Stimulated activated CD8-positive, alpha-beta memory T cell treated with anti-CD3 and anti-CD28 coated beads, Interleukin-4, amount 100 ng/mL, for 48 hours (primary cell): Measurements from ENCODE around the gene CEP76.
"Not testable (repeated sequence)": the region's sequence is repeated elsewhere in the genome, so short reads cannot be mapped to it uniquely, and the experiment has no call there.

Source experiments
- DNase-seq: peaks from one replicate; pipeline ENCODE4 v3.0.0-alpha.2; 2020

Gene CEP76

DNA sequence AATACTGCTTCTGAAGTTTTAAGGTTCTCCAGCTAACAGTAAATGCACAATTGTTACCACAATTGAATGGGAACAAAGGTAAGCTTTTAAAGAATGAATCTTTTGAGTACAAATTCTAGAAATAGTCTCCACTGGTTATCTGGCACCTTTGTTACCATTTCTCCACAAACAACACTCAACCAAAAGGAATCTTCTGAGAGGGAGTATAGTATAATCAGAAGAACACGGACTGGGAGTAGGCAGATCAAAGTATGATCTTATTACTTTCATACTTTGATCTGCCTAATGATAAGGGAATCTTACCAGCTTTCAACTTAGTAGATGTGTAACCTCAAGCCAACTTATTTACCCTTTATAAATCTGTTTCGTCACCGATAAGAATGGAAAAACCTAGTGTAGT is 1.4 kb downstream of the CEP76 start:
- no peak for DNase-seq

DNA sequence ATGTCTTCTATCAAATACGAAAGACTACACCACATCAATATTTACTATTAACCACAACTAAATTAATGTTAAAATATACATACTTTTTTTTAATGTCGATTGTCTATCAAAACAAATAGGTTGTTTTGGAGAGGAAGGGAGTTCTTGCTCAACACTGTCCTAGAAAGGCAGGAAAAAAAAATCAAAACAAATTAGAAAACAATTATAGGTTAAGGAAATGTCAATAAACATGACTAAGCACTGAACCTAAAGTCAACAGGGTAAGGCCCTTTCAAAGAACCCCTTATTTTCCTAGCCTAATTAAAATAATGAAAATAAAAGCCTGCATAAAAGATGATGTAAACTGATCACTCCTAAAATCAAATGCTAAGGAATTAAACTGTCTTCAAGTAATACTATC is 2.8 kb downstream of the CEP76 start:
- no peak for DNase-seq

DNA sequence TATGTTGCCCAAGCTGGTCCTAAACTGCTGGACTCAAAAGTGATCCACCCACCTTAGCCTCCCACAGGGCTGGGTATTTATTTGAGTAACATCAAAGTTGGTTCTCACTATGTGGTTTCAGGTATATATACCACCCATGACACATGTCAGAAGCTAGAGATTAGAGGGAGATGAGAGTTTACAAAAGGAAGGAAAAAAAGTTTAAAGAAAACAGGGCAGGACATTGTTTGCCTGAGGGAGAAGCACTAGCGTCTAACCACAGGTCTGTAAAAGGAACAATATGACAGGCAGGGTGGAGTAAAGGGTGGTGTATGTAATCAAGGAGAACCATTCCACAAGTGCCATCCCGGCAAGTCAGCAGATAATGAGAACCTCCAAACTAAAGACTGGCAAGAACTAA is 8.5 kb downstream of the CEP76 start:
- DNase-seq = no peak

DNA sequence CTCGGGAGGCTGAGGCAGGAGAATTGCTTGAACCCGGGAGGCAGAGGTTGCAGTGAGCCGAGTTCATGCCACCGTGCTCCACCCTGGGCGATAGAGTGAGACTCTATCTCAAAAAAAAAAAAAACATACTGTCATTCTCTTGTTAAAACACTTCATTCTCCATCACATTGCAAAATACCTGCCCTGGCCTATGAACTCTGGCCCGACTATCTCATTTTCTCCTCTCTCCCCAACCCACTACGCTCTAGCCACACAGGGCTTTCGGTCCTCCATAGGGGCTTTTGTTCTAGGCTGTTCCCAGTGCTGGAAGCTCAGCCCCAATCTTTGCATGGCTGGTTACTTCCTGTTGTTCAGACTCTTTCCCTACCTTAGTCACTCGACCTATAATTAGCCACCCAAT is 10.3 kb downstream of the CEP76 start:
- DNase-seq = no peak

DNA sequence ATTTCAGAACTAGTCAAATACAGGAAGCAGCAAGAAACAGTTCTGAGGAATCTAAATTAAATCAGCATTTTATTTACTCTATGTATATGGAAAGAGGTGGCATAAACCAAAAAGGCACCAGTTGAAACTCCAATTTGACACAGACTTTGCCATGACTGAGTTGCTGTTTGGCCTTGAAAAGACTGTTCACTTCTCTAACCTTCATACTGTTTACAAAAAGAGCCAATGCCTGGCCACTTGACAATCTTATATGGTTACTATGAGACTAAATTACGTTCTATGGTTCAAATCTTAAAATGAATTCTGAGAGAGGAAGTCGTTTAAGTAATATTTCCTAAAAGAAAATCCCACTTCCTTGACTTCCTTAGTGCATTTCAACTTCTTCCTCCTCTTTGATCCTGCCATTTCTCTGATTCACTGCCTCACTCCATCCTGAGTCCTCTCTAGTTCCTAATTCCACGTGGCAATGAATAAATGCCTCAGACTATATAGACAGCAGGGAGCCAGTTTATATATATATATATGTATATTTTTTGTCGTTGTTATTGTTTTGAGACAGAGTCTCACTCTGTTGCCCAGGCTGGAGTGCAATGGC is 13.2 kb downstream of the CEP76 start:
- no peak for DNase-seq

DNA sequence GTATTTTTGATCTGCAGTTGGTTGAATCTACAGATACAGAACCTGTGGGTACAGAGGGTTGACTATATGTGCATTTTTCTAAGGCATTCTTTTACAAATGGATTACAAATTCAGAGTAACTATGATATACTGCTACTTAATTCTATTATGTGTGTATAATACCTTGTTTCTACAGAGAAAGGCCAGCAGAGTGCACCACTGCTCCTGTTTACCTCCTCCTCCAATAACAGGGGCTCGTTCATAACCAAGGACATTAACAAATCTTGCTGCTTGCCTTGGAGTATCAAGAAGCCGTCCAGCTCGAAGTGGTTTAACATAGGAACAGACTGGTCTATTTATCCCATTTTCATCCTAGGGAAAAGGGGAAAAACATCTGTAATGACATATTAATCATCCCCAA is 16.4 kb downstream of the CEP76 start:
- DNase-seq = no peak

DNA sequence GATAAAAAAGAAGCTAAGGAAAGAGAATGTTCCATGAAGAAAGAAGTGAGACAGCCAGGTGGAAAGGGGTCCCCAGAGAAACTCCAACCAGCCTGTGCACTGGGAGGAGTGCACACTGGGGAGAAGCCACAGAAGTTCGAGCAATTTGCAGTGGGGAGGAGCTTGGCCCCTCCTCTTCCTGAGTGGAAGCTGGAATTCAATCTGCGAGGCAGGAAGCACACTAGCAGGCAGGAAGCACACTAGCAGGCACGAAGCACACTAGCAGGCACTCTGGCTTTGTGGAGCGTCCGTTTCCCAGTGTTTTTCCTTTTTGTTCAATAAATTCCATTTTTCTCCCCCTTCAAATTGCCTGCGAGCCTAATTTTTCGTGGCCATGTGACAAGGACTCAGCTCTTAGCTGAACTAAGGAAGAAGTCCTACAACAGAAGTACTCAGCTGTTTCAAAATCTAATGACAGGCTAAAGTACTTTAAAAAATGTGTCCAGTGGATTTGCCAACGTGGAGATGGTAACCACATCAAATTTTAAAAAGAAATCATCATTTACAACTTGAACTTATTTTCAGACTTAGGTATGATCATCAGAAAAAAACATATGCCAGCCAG is 23.2 kb downstream of the CEP76 start:
- no peak for DNase-seq

DNA sequence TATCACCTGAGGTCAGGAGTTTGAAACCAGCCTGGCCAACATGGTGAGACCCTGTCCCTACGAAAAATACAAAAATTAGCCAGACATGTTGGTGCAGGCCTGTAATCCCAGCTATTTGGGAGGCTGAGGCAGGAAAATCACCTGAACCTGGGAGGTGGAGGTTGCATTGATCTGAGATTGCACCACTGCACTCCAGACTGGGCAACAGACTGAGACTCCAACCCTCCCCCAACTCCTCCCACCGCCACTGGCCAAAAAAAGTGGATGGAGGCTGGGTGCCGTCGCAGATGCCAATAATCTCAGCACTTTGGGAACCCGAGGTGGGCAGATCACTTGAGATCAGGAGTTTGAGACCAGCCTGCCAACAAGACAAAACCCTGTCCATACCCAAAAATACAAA is 34.5 kb downstream of the CEP76 start:
- no peak for DNase-seq

DNA sequence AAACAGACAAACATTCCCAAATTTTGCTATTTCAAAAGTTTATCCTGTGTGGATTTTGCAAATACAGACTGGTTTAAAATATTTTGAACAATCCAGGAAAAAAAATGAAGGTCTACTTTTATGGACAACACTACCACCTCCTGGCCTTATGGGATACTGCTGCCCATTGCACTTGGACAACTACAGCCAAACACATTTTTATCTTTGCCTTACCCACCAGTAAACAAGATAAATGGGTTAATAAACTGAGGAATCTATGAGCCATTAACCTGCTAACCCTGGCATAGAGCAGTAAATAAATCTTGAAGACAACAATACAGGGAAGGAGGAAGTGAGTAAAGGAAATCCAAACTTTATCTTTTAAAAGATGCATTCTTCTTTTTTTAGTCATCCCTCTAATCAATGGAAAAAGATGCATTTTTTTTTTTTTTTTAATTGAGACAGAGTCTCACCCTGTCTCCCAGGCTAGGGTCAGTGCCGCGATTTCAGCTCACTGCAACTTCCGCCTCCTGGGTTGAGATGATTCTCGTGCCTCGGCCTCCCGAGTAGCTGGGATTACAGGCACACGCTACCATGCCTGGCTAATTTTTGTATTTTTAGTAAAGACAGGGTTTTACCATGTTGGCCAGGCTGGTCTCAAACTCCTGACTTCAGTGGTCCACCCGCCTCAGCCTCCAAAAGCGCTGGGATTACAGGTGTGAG is 42.5 kb downstream of the CEP76 start:
- DNase-seq = peak; percentile 62

DNA sequence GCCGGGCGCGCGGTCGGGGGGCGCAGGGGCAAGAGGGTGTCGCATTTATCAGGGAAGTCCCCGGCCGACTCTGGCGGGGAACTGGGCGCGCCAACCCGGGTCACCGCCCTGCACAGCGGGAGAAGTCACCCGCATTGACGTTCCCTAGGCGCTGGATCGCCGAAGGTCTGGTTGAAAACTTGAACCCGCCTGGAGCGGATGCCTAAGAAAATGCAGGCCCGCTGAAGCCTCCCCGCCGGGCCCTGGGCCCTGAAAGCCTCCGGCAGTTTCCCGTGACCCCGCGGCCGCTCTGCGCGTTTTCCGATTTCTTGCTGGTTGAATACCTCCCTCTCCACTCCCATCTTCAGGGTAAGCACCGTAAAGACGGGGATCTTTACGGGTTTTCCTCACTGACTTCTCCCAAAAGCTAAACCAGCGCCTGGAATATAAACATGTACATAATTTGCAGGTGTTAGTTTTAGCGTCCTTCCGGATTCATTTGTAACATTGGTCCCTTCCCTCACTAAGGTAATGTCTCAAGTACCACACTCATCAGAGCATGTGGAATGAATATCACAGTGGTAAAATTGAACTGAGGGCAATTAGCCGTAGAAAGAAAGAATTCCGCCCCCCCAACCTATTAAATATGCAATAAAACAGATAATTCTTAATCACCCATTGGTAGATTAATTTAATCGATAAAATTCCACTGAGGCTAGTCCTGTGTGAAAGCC is 43.9 kb downstream of the CEP76 start:
- peak; percentile 38 for DNase-seq

DNA sequence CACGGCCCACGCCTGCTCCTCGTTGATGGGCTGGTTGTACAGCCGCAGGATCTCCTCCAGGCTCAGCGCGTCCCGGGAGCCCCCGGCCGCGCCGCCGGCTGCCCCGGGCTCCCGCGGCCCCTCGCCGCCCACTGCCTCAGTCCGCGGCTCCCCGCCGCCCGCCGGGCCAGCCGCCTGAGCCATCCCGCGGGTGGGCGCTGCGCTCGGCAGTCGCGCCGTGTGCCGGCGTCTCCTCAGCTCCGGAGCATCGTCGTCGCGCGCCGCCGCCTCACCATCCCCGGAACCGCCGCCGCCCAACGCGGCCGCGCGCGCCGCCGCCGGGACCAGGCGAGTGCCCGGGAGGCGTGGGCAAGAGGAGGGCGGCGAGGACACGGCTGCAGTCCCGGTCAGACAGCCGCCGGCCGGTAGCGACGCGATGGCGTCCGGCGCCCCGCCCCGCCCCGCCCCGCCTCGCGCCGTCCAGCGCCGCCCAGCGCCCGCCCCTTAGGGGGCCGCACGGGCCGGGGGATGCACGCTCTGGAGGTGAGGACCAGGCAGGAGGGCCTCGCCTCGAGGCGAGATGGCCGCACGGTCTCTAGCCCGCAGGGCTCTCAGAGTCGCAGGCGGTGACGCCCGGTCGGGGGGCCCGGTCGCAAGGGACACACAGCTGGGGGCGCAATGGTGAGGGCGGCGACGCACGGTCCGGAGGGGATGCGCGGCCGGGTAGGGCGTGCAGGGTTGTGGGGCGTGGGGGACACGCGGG is 44.7 kb downstream of the CEP76 start, which contains the start of gene SPIRE1:
Gene SPIRE1 (minus strand): TSS at position 424 of the 742 bp plus-strand sequence. CDS start 241 bp downstream, at position 183.
- DNase-seq = peak; percentile 46

DNA sequence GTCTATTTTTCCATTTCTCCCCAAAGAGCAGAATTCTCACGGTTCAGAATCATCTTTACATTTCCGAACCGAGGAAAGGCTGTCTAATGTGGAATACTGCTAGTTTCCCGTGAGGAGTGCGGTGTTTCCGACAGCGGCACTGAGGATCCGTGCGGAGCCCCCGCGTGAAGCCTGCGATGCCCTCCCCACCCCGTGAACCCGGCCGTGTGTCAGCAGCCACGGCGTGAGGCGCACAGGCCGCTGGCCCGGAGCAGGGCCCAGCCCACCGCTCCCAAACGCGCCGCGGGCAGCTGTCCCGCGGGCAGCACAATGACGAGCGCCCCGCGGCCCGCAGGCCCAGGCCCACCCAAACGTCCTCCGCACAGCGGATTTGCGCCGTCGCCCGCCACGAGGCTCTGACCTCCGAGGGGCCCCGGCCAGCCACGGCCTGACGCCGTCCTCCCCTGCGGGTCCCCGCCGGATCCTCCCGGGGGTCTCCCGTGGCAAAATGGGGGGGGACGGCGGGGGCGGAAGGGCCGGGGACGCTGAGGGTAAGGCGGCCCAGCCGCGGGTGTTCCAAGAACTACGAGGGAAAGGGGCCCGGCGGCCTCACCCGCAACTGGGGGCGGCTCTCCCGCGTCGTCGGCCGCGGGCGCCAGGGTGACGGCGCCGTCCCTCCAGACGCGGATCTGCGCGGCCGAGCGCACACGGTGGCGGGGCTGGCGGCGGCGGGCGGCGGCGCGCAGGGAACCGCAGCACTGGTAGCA is 45.4 kb downstream of the CEP76 start:
- peak; percentile 38 for DNase-seq

DNA sequence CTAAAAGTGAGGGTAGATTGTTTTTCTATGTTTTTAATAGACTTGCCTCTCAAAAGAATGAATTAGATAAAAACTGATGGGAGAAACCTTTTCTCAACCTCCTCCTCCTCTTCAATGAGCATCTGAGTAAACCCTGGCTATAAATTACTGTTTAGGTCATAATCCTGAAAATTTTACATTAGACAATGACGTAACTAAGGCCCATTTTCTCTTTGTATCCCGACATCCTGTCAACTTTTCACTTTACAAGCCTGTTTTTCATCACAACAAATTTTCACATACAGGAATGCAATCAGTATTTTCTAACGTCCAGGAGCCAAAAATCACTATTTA is 46.0 kb downstream of the CEP76 start:
- no peak for DNase-seq

DNA sequence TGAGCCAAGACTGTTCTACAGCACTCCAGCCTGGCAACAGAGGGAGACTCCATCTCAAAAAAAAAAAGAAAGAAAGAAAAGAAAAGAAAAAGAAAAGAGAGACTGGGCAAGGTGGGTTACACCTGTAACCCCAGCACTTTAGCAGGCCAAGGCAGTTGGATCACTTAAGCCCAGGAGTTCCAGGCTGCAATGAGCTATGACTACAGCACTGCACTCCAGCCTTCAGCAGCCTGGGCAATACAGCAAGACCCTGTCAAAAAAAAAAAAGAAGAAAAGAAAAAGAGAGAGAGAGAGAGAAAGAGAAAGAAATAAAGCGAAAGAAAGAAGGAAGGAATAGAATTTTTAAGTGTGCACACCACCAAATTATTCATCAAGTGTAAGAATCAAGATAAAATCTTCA is 47.6 kb downstream of the CEP76 start:
- no peak for DNase-seq

DNA sequence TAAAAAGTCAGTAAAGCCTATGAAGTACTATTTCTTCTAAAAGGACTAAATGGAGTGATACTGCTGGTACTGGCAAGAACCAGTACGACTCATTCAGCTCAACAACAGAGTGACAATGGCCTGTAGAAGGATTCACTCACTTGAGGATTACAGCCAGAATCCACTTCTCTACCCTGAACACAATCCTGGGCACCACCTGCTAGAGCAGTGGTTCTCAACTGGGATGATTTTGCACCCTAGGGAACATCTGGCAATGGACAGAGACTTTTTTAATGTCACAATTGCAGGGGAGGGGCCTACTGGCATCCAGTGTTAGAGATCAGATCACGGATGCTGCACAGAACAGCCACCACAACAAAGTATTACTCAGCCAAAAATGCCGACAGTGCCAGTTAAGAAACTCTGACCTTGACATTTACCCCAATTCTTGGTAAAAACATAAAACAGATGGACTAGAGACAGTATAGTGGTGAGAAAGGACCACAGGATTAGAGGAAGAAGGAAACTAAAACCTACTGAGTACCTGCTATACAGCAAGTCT is 49.6 kb downstream of the CEP76 start:
- DNase-seq = peak; percentile 33

DNA sequence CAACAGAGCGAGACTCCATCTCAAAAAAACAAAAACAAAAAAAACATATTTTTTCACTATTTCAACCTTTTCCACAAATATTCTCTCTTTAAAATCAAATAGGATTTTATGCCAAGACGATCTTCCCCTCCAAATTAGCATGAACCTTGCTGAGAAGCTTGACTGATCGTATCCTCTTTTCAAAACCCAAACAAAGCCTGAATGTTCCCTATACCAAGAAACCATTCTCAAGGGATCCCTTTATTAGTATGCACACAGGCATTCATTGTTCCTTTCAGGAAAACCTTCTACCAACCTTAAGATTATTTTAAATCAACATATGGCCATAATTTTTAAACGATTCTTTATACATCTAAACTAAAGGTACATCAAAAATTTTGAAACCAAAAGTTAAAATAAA is 50.9 kb downstream of the CEP76 start:
- no peak for DNase-seq

DNA sequence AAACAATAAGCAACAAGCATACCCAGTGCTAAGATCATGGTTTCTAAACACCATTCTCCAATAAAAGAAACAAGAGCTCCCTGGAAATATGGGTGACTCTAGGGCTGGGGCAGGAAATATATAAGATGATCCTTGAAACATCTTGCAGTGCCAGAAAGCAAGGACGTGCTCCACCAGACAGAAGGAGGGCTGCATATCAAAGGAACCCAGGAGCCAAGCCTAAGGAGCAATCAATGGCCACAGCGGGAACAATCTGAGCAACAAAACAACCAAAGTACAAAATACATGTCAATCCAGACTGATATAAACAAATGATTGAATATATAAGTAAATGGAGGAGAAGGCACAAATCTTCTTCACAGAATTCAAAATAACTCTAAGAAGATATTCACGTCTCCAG is 54.8 kb downstream of the CEP76 start:
- DNase-seq = no peak

DNA sequence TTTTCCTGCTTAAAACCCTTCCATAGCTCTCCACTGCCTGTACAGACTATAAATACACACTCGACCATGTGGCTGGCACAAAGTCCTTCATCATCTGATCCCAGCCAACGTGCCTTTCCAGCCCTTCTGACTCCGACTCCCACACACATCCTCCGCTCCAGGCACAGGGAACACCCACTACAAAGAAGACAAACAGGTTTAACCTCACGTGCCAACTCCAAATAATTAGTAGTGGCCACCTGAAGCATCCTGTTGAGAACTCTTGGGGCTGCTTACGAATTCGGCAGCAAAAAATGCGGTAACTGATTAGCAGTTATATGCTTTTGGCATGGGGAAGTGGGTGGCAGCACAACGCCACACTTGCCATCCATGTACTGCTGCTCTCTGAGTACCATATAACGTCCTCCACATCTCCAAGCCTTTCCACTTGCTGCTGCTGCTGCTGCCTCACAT is 56.7 kb downstream of the CEP76 start:
- DNase-seq = no peak

DNA sequence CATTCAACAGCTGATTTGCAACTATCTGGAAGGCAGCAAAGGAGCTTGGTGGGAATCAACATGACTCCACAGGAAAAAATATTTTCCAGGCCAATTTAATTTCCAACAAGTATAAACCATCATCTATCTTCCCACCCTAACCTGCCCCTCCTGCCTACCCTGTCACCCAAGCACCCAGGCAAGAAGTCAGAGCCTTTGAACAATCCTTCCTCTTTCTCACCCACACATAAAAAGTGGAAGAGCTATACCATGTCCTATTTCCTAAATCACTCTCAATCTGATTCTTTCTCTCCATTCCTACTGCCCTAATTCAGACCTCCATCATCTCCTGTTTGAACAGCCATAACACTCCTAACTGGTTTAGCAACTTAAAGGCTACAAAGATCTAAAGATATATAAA is 57.3 kb downstream of the CEP76 start:
- no peak for DNase-seq

DNA sequence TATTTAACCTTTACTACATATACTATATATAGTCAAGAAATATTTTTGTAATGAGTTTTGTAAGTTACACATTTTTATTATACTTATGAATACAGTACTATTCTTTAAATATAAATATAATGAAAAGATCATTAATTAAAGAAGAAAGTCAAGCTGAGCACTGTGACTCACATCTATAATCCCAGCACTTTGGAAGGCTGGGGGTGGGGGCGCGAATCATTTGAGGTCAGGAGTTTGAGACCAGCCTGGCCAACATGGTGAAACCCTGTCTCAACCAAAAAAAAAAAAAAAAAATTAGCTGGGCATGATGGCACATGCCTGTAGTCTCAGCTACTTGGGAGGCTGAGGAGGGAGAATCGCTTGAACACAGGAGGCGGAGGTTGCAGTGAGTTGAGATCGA is 58.8 kb downstream of the CEP76 start:
- not testable (repeated sequence) for DNase-seq

DNA sequence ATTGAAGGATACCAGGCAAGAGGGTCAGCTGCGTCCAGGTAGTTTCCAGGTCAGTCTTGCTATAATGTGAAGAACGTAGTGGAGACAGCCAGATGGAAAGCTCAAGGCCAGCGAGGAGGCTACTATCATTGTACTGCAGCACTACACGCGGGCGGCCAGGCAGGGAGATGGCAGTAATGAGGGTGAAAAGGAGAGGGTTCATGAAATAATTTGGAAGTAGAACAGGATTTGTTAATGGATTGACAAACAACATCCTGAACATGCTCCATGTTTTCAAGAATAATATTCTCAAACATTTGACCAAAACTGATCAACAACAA is 61.7 kb downstream of the CEP76 start:
- DNase-seq = no peak
